Measurements from ENCODE around the gene TMEM30A. TPM values are rescaled to one million over a fixed set of nuclear protein-coding genes. Genes with fewer than 3 reads are reported as not detected.

Gene TMEM30A
- total RNA-seq, 1 donor from 2014 or later = 125 TPM

DNA sequence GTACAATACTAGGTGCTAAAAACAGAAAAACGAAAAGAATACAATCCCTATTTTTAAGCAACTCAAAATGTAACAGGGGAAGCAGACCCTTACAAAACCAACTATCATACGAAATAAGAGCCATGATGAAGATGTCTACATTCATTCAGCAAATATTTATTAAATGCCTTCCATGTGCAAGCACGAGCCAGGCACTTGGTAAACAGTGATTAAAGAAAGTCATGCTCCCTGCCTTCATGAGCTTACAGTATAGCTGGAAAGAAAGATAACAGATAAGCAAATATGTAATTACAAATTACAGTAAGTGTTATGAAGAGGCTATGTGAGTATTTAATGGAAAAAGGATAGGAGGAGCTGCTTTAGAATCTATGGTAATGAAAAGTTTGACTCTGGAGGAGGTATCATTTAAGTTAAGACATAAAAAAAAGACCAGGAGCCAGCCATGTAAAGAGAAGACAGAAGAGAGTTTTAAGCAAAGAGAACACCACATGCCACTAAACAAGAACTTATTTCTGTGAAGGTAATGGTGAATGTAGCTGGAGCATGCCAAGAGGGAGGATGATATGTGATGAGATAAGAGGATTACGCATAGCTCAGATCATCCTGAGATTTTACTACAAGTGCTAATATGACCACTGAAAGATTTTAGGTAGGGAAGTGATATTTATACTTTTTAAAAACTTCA, 21.7 kb downstream of the TMEM30A start:
- no peak for DNase-seq (ENCODE audit: low spot score)

DNA sequence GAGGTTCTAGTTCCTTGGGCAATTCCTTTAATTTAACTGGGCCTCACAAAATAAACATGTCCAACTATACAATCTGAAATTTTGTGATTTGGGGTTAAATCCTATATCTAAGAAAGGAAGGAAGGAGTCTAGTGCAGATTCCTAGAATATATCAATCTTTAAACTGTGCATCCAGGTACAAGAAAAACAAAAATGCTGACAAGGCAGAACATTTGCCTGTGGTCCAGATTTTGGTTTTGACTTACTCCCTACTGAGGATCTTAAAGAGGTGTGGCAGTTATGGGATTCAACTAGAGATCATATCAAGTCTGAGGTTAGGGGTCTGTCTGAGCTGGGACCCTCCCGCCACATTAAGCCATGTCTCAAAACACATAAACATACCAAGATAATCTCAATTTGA, 23.3 kb downstream of the TMEM30A start:
- DNase-seq (ENCODE audit: low spot score) = no peak

DNA sequence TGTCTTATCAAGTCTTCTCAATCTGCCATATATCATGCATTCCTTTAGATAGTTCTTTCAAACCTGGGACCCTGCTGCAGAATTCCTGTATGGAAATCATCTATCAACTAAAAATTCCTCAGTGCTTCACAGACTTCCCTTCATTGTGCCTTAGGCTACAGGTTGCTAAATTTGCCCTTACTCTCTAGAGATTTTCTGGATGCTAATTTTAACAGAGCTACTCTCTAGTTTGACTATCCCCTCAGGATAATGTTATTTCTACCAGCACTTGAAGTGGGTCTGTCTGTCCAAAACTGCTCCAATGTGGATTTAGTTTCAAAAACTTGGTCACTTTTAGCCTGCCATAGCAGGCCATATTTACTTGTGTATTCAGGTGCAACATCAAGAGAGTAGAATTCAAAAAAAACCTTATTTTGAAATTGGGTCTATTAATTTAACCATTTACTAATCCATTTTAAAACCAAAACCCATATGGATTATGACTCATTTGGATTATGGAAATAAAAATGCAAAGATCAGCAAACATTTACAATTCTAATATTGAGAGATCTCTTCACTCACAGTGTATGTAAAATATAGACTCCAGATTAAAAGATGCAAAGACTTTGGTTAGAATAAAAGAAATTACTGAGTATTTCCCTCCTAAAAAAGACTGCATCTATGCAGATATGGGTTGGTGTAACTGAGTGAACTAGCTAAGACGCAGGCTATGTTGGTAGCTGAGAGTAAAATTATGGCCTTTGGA, 27.1 kb downstream of the TMEM30A start:
- no peak for DNase-seq (ENCODE audit: low spot score)

DNA sequence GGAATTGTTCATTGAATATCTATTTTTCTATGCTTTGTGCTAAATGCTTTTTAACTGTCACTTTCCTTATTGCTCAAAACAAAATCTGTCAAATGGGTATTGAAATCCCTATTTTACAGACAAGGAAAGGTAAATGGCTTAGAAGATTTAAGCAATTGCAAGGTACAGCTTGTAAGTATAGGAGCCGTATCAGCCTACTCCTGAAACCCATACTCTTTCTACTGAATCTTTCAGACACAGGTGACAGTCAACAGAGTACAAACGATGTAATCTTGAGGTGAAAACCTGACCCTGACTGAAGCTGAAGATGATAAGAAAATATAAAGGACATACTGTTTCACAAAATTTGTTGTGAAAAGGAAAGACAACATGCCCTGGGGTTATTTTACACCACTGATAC, 34.0 kb downstream of the TMEM30A start:
- no peak for DNase-seq (ENCODE audit: low spot score)

DNA sequence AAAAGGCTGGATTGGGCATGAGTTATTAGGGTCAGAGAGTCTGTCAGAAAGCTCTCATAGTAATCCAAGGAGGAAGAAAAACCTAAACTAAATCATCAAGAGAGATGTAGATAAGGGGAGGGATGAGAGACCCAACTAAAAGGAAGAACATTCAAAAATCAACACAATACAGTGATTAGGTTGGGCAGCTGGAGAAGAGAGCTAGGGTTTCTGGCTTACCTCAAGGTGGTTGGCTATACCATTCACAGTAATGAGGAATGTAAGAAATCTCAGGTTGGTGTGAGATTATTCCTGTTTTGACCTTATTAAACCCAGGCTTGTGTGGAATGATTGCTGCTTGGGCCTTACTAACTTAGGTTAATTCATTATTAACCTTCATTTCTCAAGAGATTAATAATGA, 34.8 kb downstream of the TMEM30A start:
- no peak for DNase-seq (ENCODE audit: low spot score)

DNA sequence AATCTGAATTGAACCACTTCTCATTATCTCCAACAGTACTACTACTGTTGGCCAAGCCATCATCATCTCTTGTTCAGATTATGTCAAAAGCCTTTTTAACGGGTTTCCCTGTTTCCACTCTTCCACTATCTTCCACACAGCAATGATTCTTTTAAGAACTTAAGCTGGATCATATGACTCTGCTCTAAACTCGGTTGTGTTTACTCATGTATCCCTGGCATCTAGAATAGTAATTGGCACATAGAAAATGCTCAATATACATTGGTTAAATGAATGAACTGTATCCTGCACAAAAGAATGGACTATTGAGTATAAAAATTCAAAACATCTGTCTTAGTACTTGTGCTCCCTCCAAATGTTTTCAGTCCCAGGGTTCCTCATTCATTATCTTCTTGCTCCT, 38.2 kb downstream of the TMEM30A start:
- no peak for DNase-seq (ENCODE audit: low spot score)

DNA sequence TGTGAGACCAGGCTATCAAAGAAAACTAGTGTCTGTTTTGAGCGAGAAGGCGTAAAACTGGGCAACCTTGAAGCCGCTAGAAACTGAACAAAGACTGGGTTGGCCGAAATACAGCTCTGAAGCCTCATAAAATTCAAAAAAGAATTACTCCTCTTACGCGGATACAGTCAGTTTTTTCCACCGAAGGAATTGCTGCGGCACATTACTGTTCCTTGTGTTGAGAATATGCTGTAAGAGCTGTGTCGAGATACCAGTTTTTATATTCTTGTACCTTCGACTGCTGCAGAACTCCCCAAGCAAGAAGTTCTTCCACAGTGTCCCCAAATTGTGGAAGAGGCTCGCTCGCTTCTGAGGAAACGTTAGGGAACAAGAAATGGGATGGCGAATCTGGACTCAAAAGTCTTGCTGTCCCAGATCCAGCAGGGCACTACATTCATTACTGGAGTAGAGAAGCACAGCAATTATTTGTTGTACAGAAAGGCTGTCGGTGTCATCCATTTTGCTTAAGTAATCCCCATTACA, 40.5 kb downstream of the TMEM30A start:
- no peak for DNase-seq (ENCODE audit: low spot score)

DNA sequence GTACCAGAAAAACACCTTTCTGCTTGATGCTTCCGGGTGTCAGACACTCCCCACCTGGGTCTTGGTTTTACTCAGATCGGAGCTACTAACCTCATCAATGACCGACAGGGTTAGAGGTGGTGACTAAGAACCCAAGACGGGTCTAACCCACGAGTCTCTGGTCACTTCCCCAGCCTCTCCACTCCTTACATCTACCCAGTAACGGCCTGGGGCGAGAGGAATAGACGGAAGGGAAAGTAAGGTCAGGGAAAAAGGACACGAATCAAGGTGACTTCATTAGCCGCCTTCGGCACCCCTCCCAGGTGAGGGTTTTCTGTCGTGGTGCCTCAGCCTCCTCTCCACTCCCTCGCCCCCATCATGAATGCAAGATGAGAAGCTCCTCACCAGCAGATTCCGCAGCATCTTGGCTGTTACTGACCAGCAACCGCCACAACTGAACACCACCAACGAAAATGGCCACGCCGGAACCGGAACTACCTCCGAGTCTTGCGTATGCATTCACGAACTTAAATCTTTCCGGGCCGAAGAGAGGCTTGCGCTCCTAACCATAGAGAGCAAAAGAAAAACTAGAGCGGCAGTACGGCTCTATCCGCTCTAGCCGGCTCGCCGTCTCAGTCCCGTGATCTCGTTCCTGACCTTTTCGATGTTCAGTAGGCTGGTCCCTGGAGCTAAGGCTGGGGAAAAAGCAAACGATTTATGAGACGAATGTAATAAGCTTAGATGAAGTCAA, 41.1 kb downstream of the TMEM30A start, which contains the start of gene COX7A2:
Gene COX7A2, minus strand, starts transcription at position 469 of the 730 bp plus-strand sequence. Its CDS starts 67 bp downstream, at position 402.
- peak; percentile 92 for DNase-seq (ENCODE audit: low spot score)

DNA sequence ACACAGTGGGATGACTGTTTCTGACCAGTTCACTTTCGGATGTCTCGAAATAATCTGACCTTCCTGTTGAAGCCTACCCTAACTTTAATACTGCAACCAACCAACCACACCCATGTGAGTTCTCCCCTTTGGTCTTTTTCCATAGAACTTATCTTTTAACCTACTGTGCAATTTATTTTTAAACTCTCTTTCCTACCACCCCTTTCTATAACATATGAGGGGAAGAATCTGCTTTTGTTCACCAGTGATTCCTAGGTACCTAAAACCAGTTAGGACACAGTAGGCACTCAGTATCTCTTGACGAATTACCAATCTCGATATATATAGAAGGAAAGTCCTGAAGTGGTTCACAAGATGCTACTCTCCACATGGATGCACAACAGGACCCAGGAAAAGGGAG, 48.0 kb downstream of the TMEM30A start:
- no peak for DNase-seq (ENCODE audit: low spot score)

DNA sequence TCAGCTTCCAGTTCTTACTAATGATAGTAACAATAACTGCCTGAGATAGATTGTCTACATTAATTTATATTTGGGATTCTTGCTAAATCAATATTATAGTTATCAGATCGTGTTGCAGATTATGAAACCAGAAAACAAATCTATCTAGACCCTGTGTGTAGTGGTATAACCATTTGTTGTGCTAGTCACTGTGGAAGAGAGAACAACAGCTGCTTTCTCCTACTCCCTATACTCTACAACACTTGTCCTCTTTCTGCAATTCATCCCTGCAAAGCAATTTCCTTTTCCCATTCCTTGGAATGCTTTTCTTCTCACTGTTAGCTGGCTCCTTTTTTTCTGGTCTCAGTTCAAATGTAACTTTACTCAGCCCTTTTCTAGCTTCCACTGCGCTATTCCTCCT, 49.3 kb downstream of the TMEM30A start:
- no peak for DNase-seq (ENCODE audit: low spot score)

DNA sequence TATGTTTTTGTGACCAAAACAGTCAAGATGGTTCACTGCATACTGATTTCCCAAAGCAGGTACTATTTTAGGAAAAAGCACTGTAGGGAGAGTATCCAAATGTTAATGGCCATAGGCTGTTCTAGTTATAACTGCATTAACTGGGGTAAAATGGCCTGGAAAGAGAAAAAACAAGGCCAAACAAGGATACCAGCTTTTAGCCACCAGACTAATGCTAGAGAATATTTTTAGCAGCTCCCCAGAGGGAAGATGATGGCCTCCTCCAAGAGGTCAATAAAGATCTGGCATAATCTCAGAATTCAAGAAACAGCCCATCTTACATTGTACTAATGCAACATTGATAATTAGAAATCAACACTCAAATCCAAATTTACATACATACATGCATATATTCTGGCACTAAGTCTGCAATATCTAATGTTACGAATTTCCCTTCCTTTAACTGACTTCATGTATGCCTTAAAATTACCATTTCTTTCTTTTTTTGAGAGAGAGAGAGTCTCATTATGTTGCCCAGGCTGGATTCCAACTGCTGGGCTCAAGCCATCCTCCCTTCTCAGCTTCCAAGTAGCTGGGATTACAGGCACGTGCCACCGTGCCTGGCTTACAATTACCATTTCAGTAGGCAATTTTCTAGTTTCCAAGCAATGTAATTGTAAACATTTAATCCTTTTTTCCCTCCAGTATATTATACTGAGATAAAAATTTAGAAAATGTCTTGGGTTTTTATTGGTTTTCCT, 50.3 kb downstream of the TMEM30A start:
- no peak for DNase-seq (ENCODE audit: low spot score)

DNA sequence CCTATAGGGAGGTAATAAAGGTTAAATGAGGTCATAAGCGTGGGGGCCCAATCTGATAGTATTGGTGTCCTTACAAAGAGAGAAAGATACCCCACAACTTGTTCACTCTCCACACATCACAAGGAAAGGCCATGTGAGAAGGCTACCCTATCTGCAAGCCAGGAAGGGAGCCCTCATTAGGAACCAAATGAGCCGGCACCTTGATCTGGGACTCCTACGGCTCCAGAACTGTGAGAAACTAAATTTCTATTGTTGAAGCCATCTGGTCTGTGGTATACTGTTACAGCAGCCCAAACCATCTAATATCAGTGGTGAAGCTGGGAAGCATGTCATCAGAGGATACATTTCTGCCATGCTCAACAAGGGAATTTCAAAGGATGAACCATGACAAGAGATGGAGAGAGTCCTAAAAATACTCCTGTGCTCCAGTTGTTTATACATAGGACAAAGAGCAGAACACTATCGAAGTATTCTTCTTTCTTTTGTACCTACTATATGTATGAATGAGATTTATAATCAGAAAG, 51.4 kb downstream of the TMEM30A start:
- no peak for DNase-seq (ENCODE audit: low spot score)

DNA sequence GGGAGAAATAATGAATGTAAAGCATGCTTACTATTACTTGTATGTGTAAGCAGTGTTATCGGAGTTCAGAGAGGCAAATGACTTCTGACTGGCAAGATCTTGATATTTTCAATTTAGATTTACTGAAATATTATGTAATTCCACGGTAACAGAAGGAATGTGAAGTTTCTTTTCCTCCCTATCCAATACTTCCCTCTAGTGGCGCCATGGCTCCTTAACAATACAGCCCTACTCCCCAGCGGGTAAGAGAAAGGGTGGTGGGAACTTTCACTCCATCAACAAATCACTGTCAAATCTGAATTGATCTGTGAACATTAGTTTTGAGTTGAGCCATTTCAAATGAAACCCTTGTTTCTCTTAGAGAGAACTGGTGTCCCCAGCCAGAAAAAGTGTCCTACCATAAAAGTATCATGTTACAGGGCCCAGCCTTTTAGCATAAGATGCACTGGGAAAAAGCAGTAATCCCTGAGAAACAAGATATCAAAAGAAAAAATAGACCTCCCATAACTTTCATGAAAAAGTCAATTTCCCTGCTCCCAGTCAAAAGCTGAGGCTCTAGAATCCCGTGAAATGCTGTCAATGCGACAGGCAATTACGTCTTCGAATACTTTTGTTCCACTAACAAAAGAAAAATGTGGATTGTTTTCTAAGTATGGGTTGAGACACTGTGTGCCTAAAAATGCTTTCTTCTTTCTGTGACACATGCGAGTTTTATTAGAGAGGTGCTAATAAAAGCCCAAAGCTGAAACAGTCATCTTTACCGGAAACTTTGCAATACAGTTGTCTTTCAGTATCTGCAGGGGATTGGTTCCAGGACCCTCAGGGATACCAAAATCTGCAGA, 53.9 kb downstream of the TMEM30A start:
- no peak for DNase-seq (ENCODE audit: low spot score)

DNA sequence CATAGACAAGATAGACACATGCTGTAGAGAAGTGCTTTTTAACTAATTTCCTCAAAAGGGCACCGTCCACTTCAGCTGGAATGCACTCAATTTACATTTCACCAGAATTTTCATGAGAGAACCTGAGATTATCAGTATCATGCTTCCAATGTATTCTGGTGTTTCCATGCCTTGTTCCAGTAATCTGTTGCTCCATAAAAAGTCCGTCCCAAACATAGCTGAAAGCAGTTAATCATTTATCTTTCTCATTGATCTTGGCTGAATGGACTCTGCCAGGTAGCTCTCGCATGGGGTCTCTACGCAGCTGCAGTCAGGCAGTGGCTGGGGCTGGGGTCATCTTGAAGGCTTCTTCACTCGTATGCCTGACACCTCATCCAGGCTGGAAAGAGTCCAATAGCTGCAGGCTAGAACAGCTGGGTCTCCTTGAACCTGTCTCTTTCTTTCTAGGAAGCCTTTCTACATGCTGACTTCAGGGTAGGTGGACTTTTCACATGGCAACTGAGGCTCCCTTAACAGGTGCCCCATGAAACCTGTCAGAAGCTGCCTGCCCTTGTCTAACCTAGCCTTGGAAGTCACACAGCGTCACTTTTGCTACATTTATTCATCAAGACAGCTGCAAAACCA, 60.2 kb downstream of the TMEM30A start:
- no peak for DNase-seq (ENCODE audit: low spot score)

DNA sequence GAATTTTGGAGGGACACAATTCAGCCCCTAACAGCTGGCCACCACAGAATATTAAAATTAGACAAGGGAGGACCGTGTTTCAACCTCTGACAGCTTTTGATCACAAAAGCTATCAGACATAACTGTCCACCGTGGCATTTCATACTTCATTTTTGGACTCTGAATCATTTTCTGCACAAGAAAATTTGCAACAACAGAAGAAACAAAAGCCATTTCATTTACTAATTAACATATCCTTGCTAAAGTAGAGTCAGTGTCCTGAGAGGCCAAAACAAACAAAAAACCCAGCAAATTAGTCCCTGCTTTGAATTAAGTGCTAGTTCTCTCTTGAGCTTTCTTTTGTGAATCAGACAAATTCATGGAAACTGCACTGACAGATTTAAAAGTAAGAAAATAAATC, 61.2 kb downstream of the TMEM30A start:
- no peak for DNase-seq (ENCODE audit: low spot score)

DNA sequence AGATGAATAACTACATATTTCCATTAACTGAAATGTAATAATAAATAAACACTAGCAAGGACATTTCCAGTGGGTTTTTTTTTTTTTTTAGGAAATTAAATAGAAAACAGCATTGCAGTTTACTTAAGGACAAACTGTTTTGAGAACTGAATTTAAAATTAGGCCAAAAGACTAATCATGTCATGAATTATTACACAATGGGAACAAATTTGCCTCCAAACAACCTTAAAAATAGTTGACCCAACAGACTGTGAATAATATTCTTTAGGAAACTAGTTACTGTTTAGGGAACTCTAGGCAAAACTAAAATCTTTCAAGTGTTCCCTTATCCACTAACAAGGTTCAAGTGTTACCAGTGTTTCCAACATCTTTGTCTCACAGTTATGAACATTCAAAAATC, 62.3 kb downstream of the TMEM30A start:
- no peak for DNase-seq (ENCODE audit: low spot score)

DNA sequence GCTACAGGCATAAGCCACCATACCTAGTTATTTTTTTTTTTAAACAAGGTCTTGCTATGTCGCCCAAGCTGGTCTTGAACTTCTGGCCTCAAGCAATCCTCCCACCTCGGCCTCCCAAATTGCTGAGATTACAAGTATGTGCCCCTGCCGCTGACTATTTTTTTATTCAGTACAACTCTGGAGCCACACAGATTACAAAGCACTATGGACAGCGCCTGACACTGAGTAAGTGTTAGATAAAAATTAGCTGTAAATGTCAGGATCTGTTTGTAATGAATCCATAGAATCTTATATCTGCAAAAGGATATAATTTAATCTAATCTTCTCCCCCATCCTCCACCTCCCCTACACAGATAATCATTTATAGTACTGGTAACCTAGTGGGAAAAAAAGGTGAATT, 63.5 kb downstream of the TMEM30A start:
- no peak for DNase-seq (ENCODE audit: low spot score)

DNA sequence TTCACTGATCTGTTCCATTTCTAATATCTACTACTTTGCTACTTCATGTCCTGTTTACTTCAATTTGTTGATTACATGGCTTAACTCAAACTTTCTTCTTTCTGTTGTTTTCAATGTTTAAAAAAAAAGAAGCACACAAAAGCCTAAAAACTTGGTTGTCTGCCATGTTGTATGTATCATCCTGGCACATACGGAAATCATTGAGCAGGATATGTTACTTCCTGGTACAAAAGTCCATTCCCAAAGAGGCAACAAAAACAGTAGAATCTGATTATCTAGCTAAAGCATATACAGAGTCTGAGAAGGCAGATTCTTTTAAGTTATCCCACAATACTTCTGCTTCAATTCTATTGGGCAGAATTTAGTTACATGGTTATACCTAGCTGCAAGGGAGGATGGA, 64.2 kb downstream of the TMEM30A start:
- DNase-seq (ENCODE audit: low spot score) = no peak

DNA sequence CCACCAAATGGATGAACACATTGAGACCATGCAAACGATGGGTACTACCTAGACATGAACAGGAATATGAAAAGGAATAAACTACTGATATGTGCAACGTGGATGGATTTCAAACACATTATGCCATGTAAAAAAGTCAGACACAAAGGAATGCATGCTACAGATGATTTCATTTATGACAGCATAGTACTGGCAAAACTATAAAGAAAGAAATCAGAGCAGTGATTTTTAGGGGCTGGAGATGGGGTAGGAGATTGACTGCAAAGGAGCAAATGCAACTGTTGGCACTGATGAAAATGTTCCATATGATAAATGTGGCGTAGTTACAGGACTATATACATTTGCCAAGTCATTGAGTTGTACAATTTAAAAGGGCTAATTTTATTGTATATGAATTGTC, 65.3 kb downstream of the TMEM30A start:
- no peak for DNase-seq (ENCODE audit: low spot score)

DNA sequence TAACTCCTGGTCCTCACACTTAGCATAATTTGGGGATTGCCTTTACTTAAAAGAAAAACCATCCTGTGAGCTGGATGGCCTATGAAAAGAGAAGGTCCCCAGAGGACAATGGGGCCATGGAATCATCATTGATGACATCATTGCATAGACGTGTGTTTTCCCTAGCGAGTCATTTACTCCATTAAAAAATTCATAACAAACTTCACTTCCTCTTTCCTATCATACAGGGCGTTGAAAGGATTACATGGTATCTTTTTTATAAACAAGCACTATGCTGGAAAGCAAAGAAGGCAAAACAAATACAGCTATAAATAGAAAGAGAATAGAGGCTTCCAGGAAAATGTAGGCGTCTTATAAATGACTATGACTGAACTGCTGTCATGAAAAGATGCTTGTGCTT, 67.4 kb downstream of the TMEM30A start:
- DNase-seq (ENCODE audit: low spot score) = no peak

All from ureter (tissue), 1 donor.